SK-N-SH (cell line): ENCODE data around the gene PEDS1. TPM values are rescaled to one million over a fixed set of nuclear protein-coding genes. Genes with fewer than 3 reads are reported as not detected.

Experiments
- CTCF ChIA-PET: fragments of 300-600, 350-600 bp; formaldehyde crosslinking; extraction: SDS; loops from one replicate; lab custom pipeline; 2021; lab: Yijun Ruan, JAX
- POLR2A ChIA-PET: fragments of 350-600 bp; sonication (Branson Sonifier 250); formaldehyde crosslinking; extraction: SDS; loops from one replicate; lab custom pipeline; 2020; ENCODE audit warnings: antibody characterized with exemption, inconsistent platforms; lab: Yijun Ruan, JAX
- DNase-seq: peaks from one replicate; pipeline ENCODE4 v3.0.0; 2012
- H2AFZ ChIP-seq: fragments of 200-600 bp; sonication (generic); 2 replicates; pipeline ENCODE4 v1.8.1; 2016; ENCODE audit warnings: antibody characterized with exemption, mild to moderate bottlenecking, low read depth
- H3F3A ChIP-seq: fragments of 200-600 bp; sonication (generic); replicated peaks from 2 replicates; pipeline ENCODE3; 2016; ENCODE audit warnings: antibody characterized with exemption, mild to moderate bottlenecking; ENCODE audit not compliant: insufficient read depth
- H3K27ac ChIP-seq, 2 experiments: fragments of 200-500 bp in 1 of 2; fragments of 200-600 bp in 1 of 2; sonication (Bioruptor generic) in 1 of 2; sonication (generic), shearing (Covaris generic) in 1 of 2; 2 replicates each; pipeline versions ENCODE4 v1.5.1 to v1.6.1; 2014 to 2016; ENCODE audit warnings: low read depth in 2 of 2, inconsistent platforms in 1 of 2, low read length in 1 of 2, mild to moderate bottlenecking in 1 of 2, mixed read lengths in 1 of 2
- H3K27me3 ChIP-seq: fragments of 200-600 bp; sonication (generic), shearing (Covaris generic); 2 replicates; pipeline ENCODE4 v1.6.1; 2016; ENCODE audit warnings: mixed run types; ENCODE audit not compliant: insufficient read depth
- H3K36me3 ChIP-seq, 2 experiments: fragments of 200-500 bp in 1 of 2; fragments of 200-600 bp in 1 of 2; sonication (Bioruptor generic) in 1 of 2; sonication (generic) in 1 of 2; replicated peaks in 1 of 2; 2 replicates each; pipeline versions ENCODE3 to v1.5.1; 2014 to 2016; ENCODE audit warnings: low read length in 1 of 2, mild to moderate bottlenecking in 1 of 2; ENCODE audit not compliant: insufficient read depth in 2 of 2, control insufficient read depth in 1 of 2
- H3K4me1 ChIP-seq, 2 experiments: fragments of 200-500 bp in 1 of 2; fragments of 200-600 bp in 1 of 2; sonication (Bioruptor generic) in 1 of 2; sonication (generic), shearing (Covaris generic) in 1 of 2; 2 replicates each; pipeline versions ENCODE4 v1.5.1 to v1.6.1; 2014 to 2016; ENCODE audit warnings: low read depth in 1 of 2, low read length in 1 of 2, mixed run types in 1 of 2; ENCODE audit not compliant: insufficient read depth in 2 of 2, control insufficient read depth in 1 of 2
- H3K4me2 ChIP-seq: fragments of 200-600 bp; sonication (generic), shearing (Covaris generic); 2 replicates; pipeline ENCODE4 v1.6.1; 2017; ENCODE audit warnings: mixed run types
- H3K4me3 ChIP-seq, 2 experiments: fragments of 200-500 bp in 1 of 2; fragments of 200-600 bp in 1 of 2; sonication (Bioruptor generic) in 1 of 2; sonication (generic), shearing (Covaris generic) in 1 of 2; 2 replicates each; pipeline versions ENCODE4 v1.5.1 to v1.8.1; 2014 to 2016; ENCODE audit warnings: low read depth in 2 of 2, inconsistent platforms in 1 of 2, low read length in 1 of 2, mild to moderate bottlenecking in 1 of 2, mixed read lengths in 1 of 2, moderate library complexity in 1 of 2
- H3K79me2 ChIP-seq: fragments of 200-600 bp; sonication (generic); 2 replicates; pipeline ENCODE4 v1.8.1; 2017; ENCODE audit warnings: mild to moderate bottlenecking; ENCODE audit not compliant: insufficient read depth
- H3K9ac ChIP-seq: fragments of 200-600 bp; sonication (generic); 2 replicates; pipeline ENCODE4 v1.6.1; 2017; ENCODE audit warnings: mixed run types
- H3K9me2 ChIP-seq: fragments of 200-600 bp; sonication (generic); 2 replicates; pipeline ENCODE4 v1.6.1; 2017; ENCODE audit warnings: mixed run types
- H3K9me3 ChIP-seq: fragments of 200-600 bp; sonication (generic); 2 replicates; pipeline ENCODE4 v1.6.1; 2017; ENCODE audit warnings: mixed run types, mild to moderate bottlenecking, moderate library complexity
- H4K20me1 ChIP-seq: fragments of 200-600 bp; sonication (generic); 2 replicates; pipeline ENCODE4 v1.6.1; 2017; ENCODE audit warnings: mild to moderate bottlenecking, mixed run types; ENCODE audit not compliant: insufficient read depth
- CHD2 ChIP-seq: fragments of 150-350 bp; IDR thresholded peaks from 2 replicates; pipeline ENCODE4 v1.6.1; 2018; ENCODE audit warnings: low read length; ENCODE audit not compliant: partially characterized antibody
- ELF1 ChIP-seq: IDR thresholded peaks from 2 replicates; pipeline ENCODE4 v1.4.0; 2012
- EP300 ChIP-seq, 2 experiments: IDR thresholded peaks; 2 replicates each; pipeline versions ENCODE4 v1.4.0 to v1.6.1; 2012; ENCODE audit warnings: borderline replicate concordance in 1 of 2, low read depth in 1 of 2, low read length in 1 of 2
- EZH2phosphoT487 ChIP-seq: fragments of 200-600 bp; sonication (generic); IDR thresholded peaks from 2 replicates; pipeline ENCODE4 v1.6.1; 2017; ENCODE audit warnings: low read depth, mixed run types, mild to moderate bottlenecking, antibody characterized with exemption, moderate library complexity, borderline replicate concordance
- GABPA ChIP-seq: IDR thresholded peaks from 2 replicates; pipeline ENCODE4 v1.4.0; 2012; ENCODE audit warnings: low read depth, mild to moderate bottlenecking
- GATA2 ChIP-seq: sonication (generic); formaldehyde crosslinking; IDR thresholded peaks from 2 replicates; pipeline ENCODE4 v1.5.0; 2020; ENCODE audit warnings: mild to moderate bottlenecking, missing genetic modification reagents
- IRF3 ChIP-seq: fragments of 150-350 bp; IDR thresholded peaks from 2 replicates; pipeline ENCODE4 v1.6.1; 2016; ENCODE audit warnings: mild to moderate bottlenecking, low read depth, low read length
- JUND ChIP-seq: IDR thresholded peaks from 2 replicates; pipeline ENCODE4 v1.4.0; 2012
- MAX ChIP-seq: IDR thresholded peaks from 2 replicates; pipeline ENCODE4 v1.4.0; 2012; ENCODE audit warnings: low read depth
- MEF2A ChIP-seq: IDR thresholded peaks from 2 replicates; pipeline ENCODE4 v1.4.0; 2012; ENCODE audit warnings: low read depth, borderline replicate concordance
- MXI1 ChIP-seq: IDR thresholded peaks from 2 replicates; pipeline ENCODE4 v1.6.1; 2012; ENCODE audit warnings: mild to moderate bottlenecking, low read depth, low read length, improper control_type of control experiment
- PBX3 ChIP-seq: IDR thresholded peaks from 2 replicates; pipeline ENCODE4; 2012
- POLR2AphosphoS5 ChIP-seq: IDR thresholded peaks from 2 replicates; pipeline ENCODE4 v1.6.1; 2012; ENCODE audit warnings: low read depth, low read length
- RXRA ChIP-seq: IDR thresholded peaks from 2 replicates; pipeline ENCODE4 v1.4.0; 2012; ENCODE audit warnings: low read depth, mild to moderate bottlenecking, borderline replicate concordance
- SIN3A ChIP-seq: IDR thresholded peaks from 2 replicates; pipeline ENCODE4 v1.6.1; 2012; ENCODE audit warnings: low read depth, mild to moderate bottlenecking, low read length, moderate library complexity, borderline replicate concordance
- SMC3 ChIP-seq: IDR thresholded peaks from 2 replicates; pipeline ENCODE4 v1.6.1; 2012; ENCODE audit warnings: low read depth, low read length, improper control_type of control experiment
- TAF1 ChIP-seq: IDR thresholded peaks from 2 replicates; pipeline ENCODE4 v1.6.1; 2012; ENCODE audit warnings: low read depth, mild to moderate bottlenecking, low read length, moderate library complexity, borderline replicate concordance
- TCF12 ChIP-seq: IDR thresholded peaks from 2 replicates; pipeline ENCODE4 v1.4.0; 2012
- TEAD4 ChIP-seq: IDR thresholded peaks from 2 replicates; pipeline ENCODE4 v1.4.0; 2012; ENCODE audit warnings: mild to moderate bottlenecking, borderline replicate concordance; ENCODE audit not compliant: insufficient read depth
- USF1 ChIP-seq: IDR thresholded peaks from 2 replicates; pipeline ENCODE4 v1.4.0; 2012; ENCODE audit warnings: low read depth, borderline replicate concordance
- YY1 ChIP-seq: IDR thresholded peaks from 2 replicates; pipeline ENCODE4 v1.4.0; 2012; ENCODE audit warnings: low read depth, mild to moderate bottlenecking
- WGBS: methylation state at CpG from one replicate; pipeline ENCODE4 v1.1.6; 2017; ENCODE audit warnings: low lambda C conversion rate; 5-methylcytosine and 5-hydroxymethylcytosine counted together
- polyA plus RNA-seq, 3 experiments: library from polyadenylated mRNA; depleted of rRNA; stranded (reverse); fragments of >200 nt; gene quantifications; 2 replicates each; pipeline ENCODE4 v1.2.3, GENCODE V29; 2012
- TF ChIP-seq, protein P1 (sequence below): fragments of 150-350 bp; IDR thresholded peaks from 2 replicates; pipeline ENCODE4 v1.6.1; 2017; ENCODE audit warnings: antibody characterized with exemption, low read length, low read depth, borderline replicate concordance
- TF ChIP-seq, protein P2 (sequence below): fragments of 200-600 bp; sonication (generic); IDR thresholded peaks from 2 replicates; pipeline ENCODE4 v1.6.1; 2017; ENCODE audit warnings: antibody characterized with exemption, mild to moderate bottlenecking, moderate library complexity

PEDS1 gene
- polyA plus RNA-seq, 1 of the 3 experiments (the other 2 are of a cell fraction), result 18.3 TPM

- no peak for TF ChIP-seq EZH2phosphoT487
- TF ChIP-seq EP300 (IDR thresholded peaks at IDR 0.05; ENCODE audit: borderline replicate concordance in 1 of 2, low read depth in 1 of 2, low read length in 1 of 2), result no peak
- no peak for TF ChIP-seq MEF2A
- TF ChIP-seq TEAD4, result no peak
- no peak for TF ChIP-seq TCF12
- no peak for TF ChIP-seq MAX
- TF ChIP-seq SMC3, result no peak
- no peak for TF ChIP-seq SIN3A
- no peak for TF ChIP-seq USF1
Observed at GRCh38 chr20:50151034-50151743, 2.3 kb downstream of the PEDS1 start (continued).

- Histone ChIP-seq H3K9me3 (no peaks in the 10 kb centered on the region), H3K9ac (no peak overlapping the region), H3K4me2 (no peak overlapping the region), H3K27me3 (no peaks in the 10 kb centered on the region), H3F3A (peaks cover 3% of the 10 kb centered on the region), H3K4me3 (no peak overlapping the region), H2AFZ (no peak overlapping the region), H3K9me2 (no peaks in the 10 kb centered on the region), H3K36me3 (no peaks in the 10 kb centered on the region), H3K4me1 (peaks cover 14 to 32% of the 10 kb centered on the region in 2 experiments; a peak in 2 of 4 replicates), H3K27ac (no peak overlapping the region), H3K79me2 (peaks cover 78% of the 10 kb centered on the region), H4K20me1 (0 out of 2 replicates have a peak, but pooled peaks cover 3% of the 10 kb centered on the region)
- CTCF ChIA-PET, result interaction anchor here (0.7 to 14.6 kb wide), 5 partner anchors 20 to 30 kb away, joined by 3 to 113 read pairs (median 4); no protein-coding TSS in a partner anchor
- no peak for DNase-seq
- 94% methylated on average over 11 of the region's 16 CpGs for WGBS
- POLR2A ChIA-PET, result no interaction called here
- TF ChIP-seq JUND (no peak), CHD2 (no peak), GATA2 (no peak), POLR2AphosphoS5 (no peak), RXRA (no peak), ELF1 (no peak), TAF1 (no peak), YY1 (no peak), MXI1 (no peak), GABPA (no peak), TEAD4 (no peak), USF1 (no peak), EZH2phosphoT487 (no peak), IRF3 (no peak), PBX3 (no peak)
- TF ChIP-seq, protein P1, sequence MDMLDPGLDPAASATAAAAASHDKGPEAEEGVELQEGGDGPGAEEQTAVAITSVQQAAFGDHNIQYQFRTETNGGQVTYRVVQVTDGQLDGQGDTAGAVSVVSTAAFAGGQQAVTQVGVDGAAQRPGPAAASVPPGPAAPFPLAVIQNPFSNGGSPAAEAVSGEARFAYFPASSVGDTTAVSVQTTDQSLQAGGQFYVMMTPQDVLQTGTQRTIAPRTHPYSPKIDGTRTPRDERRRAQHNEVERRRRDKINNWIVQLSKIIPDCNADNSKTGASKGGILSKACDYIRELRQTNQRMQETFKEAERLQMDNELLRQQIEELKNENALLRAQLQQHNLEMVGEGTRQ, result no peak
- TF ChIP-seq, protein P2, sequence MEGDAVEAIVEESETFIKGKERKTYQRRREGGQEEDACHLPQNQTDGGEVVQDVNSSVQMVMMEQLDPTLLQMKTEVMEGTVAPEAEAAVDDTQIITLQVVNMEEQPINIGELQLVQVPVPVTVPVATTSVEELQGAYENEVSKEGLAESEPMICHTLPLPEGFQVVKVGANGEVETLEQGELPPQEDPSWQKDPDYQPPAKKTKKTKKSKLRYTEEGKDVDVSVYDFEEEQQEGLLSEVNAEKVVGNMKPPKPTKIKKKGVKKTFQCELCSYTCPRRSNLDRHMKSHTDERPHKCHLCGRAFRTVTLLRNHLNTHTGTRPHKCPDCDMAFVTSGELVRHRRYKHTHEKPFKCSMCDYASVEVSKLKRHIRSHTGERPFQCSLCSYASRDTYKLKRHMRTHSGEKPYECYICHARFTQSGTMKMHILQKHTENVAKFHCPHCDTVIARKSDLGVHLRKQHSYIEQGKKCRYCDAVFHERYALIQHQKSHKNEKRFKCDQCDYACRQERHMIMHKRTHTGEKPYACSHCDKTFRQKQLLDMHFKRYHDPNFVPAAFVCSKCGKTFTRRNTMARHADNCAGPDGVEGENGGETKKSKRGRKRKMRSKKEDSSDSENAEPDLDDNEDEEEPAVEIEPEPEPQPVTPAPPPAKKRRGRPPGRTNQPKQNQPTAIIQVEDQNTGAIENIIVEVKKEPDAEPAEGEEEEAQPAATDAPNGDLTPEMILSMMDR, result no peak
Observed at GRCh38 chr20:50149481-50150254, 3.9 kb downstream of the PEDS1 start.
